HG03139 (cell line): Measurements from ENCODE around the gene SENP3.

Experiments used
- ATAC-seq: cut with Tn5 transposase; IDR thresholded peaks from one replicate; pipeline ENCODE4 v1.9.1; 2021; ENCODE audit not compliant: unreplicated experiment

SENP3 gene

DNA sequence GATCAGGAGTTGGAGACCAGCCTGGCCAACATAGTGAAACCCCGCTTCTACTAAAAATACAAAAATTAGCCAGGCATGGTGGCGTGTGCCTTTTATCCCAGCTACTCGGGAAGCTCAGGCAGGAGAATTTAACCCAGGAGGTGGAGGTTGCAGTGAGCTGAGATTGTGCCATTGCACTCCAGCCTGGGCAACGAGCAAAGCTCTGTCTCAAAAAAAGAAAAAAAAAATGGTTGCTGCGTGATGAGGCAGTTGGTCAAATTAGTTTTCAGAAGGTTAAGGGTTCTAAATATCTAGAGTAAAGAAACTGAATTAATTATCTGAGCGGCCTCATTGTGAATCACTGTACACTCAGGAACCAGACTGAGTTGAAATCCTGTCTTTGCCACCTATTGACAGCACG lies 14.2 kb downstream of the SENP3 start:
- ATAC-seq: no peak

DNA sequence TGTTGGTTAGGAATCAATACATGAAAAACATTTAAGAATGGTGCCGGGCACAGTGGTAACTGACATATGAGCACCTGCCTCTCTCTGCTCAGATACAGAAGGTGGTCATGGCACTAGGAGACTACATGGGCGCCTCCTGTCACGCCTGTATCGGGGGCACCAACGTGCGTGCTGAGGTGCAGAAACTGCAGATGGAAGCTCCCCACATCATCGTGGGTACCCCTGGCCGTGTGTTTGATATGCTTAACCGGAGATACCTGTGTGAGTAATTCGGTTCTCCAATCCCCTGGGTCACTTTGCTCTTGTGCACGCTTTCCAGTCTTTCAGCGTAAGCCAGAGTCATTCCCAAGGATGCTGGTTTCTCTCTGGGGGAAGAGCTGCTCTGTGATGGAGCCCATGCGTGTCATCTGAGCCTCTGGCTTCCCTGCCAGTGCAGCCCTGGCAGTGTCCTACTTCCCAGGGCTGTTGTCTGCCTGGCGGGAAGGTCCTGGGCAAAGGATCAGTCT lies 14.8 kb downstream of the SENP3 start:
- no peak for ATAC-seq

DNA sequence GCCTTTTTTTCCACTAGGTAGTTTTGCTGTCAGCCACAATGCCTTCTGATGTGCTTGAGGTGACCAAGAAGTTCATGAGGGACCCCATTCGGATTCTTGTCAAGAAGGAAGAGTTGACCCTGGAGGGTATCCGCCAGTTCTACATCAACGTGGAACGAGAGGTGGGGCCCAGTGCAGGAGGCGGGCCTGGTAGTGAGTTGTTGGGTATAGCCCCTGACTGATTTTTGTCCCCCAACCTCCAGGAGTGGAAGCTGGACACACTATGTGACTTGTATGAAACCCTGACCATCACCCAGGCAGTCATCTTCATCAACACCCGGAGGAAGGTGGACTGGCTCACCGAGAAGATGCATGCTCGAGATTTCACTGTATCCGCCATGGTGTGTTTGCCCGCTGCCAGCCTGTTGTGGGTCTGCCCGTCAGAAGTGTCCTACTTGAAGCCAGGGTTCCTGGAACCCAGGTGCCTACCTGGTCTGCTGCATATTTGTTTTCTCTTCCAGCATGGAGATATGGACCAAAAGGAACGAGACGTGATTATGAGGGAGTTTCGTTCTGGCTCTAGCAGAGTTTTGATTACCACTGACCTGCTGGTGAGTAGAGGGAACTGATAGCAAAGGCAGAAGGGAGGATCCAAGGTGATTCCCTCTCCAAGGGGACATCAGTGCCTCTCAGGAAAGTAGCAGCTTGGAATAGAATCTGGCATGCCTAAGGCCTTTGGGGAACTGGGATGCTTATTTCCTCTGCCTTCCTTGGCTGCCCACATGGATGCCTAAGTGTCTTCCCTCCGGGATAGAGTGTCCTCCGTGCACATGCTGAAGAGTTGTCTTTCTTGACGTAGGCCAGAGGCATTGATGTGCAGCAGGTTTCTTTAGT lies 15.8 kb downstream of the SENP3 start:
- no peak for ATAC-seq

DNA sequence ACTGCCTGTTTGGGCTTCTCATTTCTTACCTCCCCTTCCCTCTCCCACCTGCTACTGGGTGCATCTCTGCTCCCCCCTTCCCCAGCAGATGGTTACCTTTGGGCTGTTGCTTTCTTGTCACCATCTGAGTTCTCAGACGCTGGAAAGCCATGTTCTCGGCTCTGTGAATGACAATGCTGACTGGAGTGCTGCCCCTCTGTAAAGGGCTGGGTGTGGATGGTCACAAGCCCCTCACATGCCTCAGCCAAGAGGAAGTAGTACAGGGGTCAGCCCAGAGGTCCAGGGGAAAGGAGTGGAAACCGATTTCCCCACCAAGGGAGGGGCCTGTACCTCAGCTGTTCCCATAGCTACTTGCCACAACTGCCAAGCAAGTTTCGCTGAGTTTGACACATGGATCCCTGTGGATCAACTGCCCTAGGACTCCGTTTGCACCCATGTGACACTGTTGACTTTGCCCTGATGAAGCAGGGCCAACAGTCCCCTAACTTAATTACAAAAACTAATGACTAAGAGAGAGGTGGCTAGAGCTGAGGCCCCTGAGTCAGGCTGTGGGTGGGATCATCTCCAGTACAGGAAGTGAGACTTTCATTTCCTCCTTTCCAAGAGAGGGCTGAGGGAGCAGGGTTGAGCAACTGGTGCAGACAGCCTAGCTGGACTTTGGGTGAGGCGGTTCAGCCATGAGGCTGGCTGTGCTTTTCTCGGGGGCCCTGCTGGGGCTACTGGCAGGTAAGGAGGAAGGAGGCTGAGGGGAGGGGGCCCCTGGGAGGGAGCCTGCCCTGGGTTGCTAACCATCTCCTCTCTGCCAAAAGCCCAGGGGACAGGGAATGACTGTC lies 17.5 kb downstream of the SENP3 start, which contains the start of gene CD68:
Gene CD68, plus strand, starts transcription at position 638 of the 833 bp plus-strand sequence. Its CDS starts 40 bp downstream, at position 678.
- ATAC-seq: no peak

DNA sequence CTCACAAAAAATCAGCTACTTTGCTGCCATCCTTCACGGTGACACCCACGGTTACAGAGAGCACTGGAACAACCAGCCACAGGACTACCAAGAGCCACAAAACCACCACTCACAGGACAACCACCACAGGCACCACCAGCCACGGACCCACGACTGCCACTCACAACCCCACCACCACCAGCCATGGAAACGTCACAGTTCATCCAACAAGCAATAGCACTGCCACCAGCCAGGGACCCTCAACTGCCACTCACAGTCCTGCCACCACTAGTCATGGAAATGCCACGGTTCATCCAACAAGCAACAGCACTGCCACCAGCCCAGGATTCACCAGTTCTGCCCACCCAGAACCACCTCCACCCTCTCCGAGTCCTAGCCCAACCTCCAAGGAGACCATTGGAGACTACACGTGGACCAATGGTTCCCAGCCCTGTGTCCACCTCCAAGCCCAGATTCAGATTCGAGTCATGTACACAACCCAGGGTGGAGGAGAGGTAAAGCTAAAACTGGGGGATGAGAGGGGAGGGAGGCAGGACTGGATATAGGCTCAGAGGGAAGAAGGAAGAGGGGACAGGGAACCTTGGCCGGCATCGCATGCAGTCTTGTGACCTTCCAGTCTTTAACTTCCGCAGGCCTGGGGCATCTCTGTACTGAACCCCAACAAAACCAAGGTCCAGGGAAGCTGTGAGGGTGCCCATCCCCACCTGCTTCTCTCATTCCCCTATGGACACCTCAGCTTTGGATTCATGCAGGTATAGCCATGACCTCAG lies 18.3 kb downstream of the SENP3 start:
- no peak for ATAC-seq

DNA sequence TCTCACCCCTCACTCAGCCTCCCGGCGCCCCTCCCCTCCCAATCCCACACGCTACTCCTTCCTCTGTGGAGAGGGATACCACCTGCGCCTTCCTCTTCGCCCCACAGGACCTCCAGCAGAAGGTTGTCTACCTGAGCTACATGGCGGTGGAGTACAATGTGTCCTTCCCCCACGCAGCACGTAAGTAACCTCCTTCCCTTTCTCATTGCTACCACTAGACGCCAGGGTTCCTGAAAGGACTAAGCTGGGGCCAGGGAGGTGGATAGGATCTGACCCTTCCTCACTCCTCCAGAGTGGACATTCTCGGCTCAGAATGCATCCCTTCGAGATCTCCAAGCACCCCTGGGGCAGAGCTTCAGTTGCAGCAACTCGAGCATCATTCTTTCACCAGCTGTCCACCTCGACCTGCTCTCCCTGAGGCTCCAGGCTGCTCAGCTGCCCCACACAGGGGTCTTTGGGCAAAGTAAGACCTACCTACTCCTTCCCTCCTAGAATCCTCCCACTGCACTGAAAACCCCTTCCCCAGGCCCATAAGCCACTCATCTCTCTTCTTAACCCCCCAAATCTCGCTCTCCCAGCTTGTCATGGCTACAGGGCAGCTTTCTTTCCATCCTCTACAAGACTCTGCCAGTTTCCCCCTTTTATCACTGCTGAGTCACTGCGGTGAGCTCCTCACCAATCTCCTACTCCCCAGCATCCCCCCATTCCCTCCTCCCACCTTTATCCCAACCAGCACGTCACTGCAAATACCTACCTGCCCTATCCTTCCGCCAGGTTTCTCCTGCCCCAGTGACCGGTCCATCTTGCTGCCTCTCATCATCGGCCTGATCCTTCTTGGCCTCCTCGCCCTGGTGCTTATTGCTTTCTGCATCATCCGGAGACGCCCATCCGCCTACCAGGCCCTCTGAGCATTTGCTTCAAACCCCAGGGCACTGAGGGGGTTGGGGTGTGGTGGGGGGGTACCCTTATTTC lies 19.2 kb downstream of the SENP3 start:
- no peak for ATAC-seq

DNA sequence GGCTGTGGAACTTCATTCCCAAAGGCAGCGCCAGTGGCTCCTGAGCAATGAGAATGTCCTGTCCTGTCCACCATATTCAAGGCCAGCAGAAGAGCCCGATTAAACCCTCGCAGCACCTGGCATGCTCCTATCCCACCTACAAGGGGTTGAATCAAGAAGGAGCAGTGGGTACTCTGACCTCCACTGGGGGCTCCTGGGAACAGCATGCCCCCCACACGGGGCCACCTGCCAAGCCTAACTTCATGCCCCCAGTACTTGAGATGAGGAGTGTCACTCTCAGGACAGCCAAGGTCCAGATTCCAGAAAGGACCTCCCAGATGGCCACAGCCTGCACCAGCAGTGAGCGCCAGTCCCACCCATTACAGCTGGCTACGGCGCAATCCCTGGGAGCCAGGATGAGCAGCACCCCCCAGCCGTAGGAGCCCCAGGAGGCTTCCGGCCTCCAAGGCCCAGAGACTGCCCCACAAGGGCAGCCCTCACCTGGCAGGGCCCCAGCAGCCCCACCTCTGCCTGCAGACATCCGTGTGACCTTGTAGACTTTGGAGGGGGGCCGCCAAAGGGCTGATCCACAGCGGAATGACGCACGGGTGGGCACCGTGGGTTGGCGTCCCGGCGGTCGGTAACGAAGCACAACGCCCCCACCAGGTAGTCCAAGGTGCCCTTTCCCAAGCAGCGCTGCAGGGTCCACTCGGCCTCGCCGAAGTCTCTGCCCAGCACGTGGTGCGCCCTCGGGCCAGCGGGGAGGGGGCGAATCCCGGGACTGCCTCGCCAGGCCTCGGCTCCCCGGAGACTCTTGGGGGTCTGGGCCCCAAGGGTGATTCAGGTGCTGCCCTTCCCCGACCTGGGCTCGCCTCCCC lies 20.9 kb downstream of the SENP3 start:
- no peak for ATAC-seq

DNA sequence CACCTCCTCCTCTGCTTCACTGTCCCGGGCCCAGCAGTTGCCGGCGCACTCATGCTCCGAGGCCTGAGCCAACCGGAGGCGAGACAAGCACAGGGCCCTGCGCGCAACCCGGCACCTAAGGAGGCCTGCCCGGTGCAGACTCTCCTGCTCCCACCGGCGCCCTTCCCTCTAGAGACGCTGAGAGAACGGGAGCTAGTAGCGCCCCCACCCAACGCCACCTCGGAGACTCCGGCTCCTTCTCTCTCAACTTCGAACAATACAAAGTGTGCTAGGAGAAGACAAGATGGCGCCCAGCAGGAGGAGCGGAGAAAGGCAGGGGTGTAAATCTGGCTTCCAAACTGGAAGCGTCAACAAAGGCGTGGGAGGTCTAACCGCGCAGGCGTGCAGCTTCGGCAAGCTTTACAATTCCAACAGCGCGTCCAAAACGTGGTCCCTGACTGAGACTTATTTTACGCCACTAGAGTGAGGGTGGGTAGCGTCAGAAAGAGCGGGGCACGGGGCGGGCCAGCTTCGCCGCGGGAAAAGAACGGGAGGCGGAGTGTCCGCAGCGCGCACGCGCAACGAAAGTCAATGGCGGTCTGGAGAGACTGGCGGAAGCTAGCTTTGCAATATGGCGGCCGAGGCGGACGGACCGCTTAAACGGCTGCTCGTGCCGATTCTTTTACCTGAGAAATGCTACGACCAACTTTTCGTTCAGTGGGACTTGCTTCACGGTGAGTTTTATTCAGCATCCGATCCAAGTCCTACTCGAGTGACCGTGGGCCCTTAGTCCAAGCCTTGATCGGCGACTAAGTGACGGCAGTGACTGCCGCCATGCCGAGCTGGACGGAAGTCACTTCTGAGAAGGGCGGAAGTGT lies 21.8 kb downstream of the SENP3 start, which contains the start of gene MPDU1:
Gene MPDU1, plus strand, starts transcription at position 600 of the 857 bp plus-strand sequence. Its CDS starts 11 bp downstream, at position 611.
- peak; percentile 51 for ATAC-seq

DNA sequence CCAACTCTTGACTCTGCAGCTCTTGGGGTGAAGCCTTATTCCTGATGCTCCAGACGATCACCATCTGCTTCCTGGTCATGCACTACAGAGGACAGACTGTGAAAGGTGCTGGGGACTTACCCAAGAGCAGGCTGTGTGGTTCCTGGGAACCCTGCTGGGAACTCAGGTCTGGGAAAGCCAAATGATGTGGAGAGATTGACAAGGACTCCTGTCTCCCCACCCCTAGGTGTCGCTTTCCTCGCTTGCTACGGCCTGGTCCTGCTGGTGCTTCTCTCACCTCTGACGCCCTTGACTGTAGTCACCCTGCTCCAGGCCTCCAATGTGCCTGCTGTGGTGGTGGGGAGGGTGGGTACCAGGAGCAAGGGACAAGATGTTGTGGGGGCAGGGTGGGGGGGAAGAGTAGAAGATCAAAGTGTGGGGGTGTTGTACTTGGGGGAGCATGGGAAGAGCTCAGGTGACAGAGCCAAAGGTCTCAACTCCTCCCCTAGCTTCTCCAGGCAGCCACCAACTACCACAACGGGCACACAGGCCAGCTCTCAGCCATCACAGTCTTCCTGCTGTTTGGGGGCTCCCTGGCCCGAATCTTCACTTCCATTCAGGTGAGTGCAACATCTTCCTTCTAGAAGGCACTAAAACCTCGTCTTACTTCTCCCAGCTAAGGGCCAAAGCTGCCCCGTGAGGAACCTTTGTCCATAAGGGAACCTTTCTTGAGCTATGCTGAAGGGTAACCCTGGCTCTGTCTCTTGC lies 25.1 kb downstream of the SENP3 start:
- no peak for ATAC-seq

DNA sequence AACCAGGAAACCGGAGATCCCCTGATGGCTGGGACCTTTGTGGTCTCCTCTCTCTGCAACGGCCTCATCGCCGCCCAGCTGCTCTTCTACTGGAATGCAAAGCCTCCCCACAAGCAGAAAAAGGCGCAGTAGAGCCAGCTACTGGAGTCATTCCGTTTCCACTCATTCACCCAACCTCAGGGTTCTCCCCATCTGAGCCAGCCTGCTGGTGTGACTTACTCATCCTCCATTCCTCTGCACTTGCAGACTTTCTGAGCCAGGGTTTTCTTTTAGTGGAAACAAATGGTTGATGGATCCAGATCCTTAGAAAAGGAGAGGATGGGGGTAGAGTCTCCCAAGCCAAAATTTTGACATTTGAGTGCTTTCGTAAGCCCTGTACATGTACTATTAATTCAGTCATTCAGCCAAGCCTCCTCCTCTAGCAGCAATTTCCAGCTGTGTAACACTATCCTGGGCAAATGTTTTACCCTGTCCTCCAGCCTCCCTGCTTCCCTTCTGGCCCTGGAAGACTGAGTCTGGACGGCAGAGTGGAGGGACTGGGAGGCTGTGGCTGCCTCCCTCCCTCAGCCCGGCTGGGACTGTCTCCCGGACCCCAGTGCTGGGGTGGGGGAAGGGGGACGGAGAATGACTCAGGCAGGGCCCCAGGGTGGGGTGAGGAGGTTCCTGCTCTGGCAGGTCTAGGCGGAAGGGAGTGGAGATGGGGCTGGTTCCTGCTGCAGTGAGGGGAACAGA lies 25.9 kb downstream of the SENP3 start:
- ATAC-seq: no peak

DNA sequence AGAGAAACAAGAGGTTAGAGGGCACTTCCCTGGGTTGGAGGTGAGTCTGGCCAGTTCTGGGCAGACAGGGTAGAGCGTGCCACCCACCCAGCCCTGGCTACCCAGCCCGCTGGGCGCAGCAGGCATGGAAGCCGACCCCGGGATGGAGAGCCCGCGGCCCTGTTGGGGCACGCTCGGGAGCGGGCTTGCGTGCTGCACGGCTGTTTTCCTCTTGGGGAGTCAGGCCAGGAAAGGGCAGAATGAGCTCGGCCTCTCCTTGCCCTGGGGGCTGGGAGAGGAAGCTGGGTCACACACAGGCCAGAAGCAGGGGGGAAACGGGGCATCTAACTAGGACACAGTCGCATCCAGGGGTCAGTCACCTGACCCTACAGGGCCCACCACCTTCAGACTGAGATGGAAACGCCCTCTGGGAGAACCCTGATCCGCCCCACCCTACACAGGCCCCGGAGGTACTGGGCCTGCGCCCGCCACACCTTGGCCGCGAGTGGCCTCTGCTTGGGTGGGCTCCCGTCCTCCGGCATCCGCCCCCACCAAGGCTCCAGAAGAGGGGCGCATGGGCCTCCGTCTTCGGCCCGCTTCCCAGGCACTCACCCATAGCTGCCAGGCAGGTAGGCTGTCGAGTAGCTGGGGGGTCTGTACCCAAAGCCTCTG lies 27.0 kb downstream of the SENP3 start:
- ATAC-seq: no peak

DNA sequence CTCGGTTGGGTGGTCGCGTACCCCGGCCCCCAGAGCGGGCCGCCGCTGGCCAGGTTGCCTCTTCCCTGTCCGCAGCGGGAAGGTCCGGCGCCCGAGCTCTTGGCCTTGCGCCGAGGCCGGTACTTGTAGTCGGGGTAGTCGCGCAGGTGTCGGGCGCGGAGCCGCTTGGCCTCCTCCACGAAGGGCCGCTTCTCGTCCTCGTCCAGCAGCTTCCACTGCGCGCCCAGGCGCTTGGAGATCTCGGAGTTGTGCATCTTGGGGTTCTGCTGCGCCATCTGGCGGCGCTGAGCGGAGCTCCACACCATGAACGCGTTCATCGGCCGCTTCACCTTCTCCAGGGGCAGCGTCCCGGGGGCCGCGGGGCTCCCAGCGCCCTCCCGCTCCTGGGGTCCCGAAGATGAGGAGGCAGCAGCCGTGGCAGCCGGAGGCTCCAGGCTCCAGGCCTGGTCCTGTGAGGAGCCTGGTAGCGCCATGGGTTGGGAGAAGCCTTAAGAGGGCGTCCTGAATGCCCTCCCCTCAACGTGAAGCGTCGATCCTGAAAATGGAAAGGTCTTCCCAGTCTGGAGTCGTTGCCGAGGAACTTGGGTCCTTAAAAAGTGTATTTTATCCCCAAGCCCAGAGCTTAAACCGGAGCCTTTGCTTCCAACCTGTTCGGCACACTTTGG lies 27.6 kb downstream of the SENP3 start:
- ATAC-seq: no peak

DNA sequence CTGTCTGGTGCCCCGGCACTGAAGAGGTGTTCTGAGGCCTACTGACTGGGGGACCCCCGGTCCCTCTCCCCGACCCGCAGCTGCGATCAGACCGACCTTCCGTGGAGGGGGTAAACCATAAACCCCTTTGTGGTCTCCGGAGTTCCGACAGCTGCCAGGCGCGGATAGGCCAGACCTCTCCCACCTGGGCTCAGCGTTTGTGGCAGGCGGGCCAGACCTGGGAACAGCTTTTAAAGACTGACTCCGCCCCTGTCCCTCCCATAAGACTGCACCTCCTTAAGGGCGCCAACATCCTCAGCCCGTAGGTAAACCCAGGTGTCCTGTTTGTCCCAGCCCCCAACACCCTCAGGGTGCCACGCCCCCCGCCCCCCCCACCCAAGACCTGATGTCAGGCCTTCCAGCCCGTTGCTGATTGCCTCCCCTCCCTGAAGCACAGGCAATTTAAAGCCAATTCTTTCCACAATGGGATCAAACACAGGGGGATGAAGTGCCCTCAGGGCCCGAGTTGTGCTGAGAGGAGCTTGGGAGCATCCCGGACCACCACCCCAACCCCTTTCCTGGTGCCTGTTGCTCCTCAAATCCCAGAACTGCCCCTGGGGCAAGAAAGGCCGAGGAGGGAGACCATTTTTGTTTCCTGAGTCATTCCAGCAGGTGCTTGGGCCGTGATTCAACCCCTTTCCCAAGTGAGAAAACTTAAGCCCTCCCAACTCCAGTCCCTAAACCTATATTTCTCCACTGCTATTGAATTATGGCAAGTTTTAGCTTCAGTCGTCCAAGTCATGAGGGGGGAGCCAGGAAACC lies 28.4 kb downstream of the SENP3 start, which contains the start of gene SOX15:
Gene SOX15, minus strand, starts transcription at position 204 of the 801 bp plus-strand sequence. CDS start 418 bp downstream, outside the sequence.
- ATAC-seq: no peak

DNA sequence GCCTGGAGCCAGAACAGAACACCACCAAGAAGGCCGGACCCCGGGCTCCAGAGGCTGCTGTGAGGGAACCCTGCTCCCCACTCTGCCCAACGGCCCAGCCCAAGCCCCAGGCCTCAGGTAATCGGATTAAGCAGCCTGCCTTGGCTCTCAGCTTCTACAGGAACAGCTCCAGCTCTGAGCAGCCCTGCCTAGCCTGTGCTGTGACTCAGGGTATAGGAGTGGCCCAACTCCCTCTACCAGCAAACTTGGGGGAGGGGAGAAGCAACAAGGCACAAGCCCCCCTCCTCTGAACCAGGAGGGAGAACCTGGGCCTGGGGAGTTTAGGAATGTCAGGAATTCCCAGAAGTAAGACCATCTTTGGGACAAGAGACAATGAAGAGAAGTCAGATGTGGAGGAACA lies 29.0 kb downstream of the SENP3 start:
- ATAC-seq: no peak
